GM18517 (cell line): ENCODE measurements around the gene INAFM2.
A peak's percentile ranks its signal among the peaks of the same experiment; 100 is the strongest.

Experiments
- ATAC-seq: cut with Tn5 transposase; IDR thresholded peaks from one replicate; pipeline ENCODE4 v1.9.1; 2021; ENCODE audit warnings: mild to moderate bottlenecking, moderate library complexity; ENCODE audit not compliant: unreplicated experiment

INAFM2 gene

DNA sequence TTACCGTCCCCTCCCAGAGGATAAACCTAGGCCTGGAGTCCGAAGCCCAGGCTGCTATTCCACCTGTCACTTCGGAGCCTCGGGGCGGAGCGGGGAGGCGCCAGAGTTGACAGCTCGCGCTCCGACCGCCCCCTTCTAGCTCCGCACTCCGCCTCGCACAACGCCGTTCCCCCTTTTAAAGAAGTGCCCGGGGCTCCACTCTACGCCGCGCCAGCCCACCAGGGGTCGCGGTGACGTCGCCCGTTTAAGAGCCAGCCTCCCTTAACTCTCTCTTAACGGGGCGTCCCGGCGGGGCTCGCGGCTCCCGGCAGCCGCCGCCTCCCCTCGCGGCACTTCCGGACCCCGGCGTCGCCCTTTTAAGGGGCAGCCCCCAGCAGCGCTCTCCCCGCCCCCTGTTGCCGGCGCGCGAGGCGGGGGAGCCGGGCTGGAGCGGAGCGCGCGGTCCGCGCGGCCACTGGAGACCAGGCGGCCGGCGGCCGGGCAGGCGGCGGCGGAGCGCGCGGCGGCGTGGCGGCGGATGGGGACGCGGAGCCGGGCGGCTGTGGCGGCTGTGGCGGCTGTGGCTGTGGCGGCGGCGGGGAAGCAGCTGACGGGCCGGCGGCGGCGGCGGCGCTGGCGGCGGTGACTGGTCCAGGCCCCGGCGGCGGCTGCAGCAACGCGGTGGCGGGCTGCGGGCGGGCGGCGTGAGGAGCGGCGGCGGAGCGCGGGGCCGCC lies at the start of gene INAFM2:
INAFM2 (plus strand) TSS at position 454 of the 714 bp plus-strand sequence. CDS start 364 bp downstream, outside the sequence.
- ATAC-seq: peak; percentile 85

DNA sequence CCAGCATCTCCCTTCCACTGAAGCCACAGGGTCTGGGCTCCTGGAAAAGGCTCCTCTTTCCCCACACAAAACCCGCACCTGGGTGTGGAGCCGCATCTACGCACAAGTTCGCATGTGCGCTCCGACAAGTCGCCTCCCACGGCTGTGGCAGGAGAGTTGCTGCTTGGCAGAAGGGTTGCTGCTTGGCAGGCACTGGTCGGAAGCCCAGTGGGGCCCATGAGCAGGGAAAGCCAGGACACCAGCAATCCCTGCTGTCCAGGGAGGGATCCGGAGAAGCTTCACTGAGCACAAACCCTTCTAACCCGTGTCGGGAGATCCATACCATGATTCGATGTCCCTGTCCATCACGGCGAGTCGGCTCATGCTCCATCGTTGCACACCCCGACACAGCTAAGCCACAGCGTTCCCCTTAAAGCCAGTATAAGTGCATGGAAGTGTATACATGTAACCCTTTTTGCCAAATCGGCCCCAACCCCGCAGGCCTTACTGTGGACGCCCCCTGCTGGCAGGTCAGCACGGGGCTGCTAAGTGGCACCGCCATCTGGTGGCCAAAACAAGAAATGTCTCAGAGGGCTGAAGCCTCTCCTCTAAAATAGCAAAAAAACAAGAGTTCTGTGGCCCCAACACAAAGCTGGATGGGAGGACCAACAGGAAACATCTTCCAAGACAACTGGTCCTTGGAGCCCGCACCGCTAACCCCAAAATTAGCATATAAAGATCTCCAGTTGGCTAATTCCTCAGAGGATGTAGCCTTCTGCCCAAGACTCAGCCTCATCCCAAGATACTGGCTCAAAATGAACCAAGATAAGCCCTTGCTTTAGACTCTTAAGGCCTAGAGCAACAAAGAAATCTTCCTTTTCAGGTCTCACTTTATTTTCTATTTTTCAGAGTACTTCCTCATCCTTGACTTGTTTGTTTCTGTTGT lies 48.9 kb upstream of the INAFM2 start:
- ATAC-seq: peak; percentile 49

DNA sequence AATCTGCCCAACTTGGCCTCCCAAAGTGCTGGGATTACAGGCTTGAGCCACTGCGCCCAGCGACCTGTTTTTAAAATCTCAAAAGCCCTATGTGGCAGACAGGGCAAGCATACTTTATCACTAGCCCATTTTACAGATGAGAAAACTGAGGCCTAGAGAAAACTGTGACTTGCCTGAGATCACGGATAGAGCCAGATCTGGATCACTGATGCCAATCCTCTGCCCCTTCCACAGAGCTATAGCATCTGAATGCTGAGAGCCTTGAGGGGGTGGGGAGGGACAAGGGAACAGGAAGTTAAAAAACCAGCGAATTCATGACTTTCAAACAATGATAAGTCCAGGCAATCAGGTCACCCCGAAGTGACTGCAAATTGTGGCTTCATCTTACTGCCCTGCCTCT lies 48.0 kb upstream of the INAFM2 start:
- no peak for ATAC-seq

DNA sequence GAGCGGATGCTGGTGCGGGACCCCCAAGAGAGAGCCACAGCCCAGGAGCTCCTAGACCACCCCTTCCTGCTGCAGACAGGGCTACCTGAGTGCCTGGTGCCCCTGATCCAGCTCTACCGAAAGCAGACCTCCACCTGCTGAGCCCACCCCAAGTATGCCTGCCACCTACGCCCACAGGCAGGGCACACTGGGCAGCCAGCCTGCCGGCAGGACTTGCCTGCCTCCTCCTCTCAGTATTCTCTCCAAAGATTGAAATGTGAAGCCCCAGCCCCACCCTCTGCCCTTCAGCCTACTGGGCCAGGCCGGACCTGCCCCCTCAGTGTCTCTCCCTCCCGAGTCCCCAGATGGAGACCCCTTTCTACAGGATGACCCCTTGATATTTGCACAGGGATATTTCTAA lies 47.5 kb upstream of the INAFM2 start:
- no peak for ATAC-seq

DNA sequence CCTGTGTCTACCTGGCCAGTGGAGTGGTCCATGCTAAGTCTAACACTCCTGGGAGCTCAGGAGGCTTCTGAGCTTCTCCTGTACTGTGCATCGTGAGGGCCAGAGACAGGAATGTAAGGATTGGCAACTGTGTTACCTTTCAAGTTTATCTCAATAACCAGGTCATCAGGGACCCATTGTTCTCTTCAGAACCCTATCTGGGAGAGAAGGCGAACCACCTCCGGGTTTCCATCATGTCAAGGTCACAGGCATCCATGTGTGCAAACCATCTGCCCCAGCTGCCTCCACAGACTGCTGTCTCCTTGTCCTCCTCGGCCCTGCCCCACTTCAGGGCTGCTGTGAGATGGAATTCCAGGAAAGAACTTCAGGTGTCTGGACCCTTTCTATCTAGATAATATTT lies 46.6 kb upstream of the INAFM2 start:
- no peak for ATAC-seq

DNA sequence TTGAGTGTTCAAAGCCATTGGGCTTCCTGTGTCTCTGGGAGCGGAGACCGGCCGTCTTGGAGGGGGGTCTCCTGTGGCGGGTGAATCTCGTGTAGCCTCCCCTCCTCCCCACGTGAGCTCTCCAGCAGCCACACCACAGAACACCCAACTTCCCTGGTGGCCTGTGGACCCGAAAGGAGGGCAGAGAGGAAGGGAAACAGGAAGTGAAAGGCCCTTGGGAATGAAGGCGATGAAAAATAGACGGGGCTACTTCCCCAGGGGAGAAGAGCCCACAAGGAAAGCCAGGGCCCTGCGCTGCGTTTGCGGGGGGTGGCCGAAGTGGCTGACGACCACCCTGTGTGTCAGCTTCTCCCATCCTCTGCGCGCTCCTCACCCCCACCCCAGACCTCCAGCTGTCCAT lies 46.0 kb upstream of the INAFM2 start:
- no peak for ATAC-seq

DNA sequence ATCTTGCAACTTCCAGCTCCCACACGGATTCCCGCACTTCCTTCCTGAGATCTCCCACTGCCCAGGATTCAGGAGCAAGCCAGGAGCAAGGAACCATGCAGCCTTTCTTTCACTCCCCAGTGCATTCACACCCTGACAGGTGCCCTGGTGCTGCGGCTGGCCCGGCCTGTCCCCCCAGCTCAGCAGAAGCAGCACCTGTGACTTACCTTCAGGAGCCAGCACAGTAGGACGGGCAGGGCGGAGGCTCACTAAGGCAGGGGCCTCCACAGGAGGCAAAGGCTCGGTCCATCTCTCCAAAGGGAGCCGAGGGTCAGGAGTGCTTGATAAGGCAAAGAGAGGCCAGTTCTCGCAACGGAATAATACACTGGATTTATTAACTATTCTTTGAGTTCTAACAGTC lies 45.5 kb upstream of the INAFM2 start:
- no peak for ATAC-seq

DNA sequence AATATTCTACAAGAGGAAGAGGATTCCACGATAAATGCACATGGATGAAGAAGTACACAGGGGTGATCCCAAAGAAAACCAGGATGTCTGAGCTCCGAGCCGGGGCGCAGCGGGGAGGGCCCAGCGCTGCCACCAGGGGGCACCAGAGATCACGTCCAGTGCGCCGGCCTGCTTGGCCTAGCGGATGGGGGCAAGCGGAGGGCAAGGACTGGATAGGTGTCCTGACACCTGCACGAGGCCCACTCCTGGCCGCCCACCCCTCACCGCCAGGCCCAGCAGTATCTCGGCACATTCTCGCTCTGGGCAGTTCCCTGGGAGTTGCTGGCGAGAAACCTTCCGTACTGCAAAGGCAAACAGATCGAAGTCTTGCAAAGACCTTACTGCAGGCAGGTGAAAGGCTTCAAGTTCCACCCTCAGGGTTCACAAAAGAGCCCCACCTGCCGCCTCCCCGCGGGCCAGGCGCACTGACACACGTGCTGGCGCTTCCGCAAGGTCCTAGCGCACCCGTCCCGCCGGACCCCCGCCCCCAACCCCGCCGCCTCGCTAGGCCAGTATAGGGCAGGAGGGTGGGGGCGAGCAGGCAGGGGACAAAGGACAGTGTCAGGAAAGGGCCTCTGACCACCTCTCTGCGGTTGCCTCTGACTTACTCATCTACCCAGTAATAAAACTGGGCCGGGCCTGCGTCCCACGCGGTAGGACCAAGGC lies 43.9 kb upstream of the INAFM2 start:
- ATAC-seq: no peak

DNA sequence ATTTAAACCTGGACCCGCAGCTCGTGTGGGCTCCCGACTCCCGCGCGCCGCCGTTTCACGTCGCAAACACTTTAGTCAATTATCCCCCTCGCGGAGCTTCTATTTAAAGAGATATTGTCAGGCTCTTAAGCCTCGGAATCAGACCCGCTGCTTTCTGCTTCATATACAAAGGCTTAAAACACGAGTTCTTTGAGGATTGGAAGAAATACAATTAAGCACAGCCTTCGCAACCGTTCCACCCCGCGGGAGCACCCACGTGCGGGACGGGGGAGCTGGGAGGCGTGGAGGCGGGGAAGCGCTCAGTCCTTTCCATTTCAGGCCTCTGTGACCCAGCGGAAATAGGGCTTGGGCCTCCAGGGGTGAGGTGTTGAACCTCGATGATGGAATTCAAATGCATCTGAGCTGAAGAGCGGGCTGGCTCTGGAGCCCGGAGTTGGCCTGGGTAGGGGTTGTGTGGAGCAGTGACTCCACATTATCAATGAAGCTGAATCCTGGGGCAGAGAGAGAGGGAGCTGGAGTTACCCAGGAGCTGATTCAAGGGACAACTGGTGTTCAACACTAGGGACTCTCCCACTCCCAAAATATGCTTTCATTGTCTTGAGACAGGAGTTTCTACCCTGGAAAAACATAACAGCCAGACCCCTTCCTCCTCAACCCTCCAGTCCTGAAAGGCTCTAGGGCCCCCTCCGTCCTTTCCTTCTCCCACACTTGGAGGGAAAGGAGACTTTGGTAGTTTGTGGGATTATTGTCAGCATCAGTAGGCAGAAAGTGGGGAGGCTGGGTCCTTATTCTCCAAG lies 43.0 kb upstream of the INAFM2 start:
- no peak for ATAC-seq

DNA sequence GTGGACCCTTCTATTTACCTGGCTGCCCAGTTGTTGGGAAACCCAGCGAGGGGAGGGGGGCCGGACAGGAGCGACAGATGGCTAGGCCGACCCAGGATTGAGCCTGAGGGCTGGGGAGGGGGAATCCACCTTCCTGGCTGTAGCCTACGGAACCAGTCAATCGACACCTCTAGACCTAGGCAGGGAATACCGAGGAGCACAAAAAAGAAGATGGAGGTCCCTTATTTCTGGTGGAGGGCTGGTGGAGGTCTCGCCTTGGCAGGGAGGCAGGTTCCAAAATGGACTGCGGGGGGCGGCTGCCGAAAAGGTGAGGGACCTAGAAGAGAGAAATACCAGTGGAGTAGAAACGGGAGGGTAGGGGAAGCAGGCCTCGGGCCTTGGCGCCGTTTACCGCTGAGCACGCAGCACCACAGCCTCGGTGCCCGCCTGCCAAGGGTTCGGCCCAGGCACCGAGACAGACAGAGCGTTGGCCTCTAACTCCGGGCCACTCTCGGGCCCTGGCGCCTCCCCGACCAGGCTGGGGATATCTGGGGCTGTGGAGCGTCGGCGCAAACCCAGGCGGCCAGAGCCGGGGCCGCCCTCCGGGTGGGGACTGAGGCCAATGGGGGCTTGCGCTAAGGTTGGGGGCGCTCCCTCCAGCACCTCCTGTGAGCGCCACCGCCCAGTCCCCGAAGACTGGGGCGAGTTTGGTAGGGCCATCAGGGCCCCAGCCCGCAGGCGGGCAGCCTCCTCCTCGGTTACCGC lies 42.3 kb upstream of the INAFM2 start:
- no peak for ATAC-seq

DNA sequence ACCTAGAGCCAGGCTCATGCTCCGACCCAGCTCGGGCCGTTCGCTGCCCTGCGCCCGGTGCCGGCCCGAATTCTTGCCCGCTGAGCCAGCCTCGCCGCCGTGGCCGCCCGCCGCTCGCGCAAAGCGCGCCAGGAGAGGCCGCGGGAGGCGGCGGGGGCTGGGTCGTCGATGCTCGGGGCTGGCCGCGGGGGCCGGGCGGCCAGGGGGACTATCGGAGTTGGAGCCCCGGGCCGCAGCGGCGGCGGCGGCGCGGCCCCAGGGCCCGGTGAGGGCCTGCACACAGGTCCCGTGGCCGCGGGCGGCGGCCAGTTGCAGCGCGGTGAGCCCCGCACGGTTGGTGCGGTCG lies 41.7 kb upstream of the INAFM2 start:
- ATAC-seq: no peak

DNA sequence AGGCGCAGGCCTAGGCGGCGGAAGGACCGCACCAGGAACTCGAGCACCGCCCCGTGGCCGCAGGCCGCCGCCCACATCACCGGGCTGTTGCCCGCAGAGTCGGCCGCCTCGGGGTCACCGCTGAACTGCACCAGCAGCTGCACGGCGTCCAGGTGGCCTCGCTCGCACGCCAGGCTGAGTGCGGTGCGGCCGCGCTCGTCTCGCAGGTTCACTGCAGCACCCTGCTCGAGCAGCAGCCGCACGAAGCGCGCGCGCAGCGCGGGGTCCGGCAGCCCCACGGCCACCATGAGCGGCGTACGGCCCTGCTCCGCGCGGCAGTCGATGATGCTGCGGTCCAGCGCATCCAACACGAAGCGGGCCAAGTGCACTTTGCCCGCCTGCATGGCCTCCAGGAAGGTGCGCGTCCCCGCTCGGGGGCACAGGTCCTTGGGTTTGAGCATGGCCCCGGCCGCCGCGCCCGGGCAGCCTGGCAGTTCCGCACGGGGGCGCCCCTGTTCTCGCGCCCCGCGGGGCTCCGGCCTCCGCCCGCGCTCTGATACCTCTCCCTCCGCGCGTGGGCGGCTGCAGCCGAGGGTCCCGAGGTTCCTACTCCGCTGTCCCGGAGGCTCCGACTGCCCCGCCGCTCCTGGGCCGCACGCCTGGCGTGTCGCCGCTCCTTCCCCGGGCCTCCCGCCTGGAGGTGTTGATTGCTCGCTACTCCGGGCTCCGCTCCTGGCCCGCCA lies 41.2 kb upstream of the INAFM2 start:
- ATAC-seq: no peak

DNA sequence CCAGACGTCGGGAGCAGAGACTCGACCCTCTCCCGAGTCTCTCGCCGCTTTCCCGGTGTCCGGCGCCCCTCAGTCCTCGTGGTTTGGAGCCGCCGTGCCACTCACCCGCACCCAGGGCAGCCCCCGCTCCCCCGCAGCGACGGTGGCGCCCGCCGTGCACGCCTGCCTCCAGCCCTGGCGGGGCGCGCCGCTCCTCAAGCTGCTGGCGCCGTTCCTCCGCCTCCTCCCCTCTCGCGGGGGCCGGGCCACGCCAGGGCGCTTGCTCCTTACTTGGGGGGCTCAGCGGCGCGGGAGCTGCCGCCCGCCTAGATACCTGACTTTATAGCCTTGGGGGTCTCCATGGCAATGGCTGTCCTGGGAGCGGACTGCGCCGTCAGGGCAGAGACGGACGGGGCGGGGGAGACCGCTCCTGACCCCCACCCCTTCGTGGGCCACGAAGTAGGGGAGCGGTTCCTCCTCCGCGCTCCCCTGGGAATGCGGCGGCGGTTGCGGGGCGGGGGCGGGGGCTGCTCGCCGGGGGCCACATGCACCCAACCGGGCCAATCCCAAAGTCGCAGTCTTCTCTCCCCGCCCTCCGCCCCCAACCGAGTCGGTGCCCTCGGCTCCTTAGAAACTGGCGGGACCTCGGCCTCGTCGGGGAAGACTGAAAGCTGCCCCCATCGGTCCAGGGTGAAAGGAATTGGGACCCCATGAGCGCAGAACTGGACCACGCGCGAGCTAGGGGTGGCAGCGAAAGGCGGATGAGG lies 40.5 kb upstream of the INAFM2 start, which contains the start of gene ANKRD63:
ANKRD63 (minus strand) TSS at position 196 of the 746 bp plus-strand sequence. CDS start 478 bp downstream, outside the sequence.
- ATAC-seq: no peak

DNA sequence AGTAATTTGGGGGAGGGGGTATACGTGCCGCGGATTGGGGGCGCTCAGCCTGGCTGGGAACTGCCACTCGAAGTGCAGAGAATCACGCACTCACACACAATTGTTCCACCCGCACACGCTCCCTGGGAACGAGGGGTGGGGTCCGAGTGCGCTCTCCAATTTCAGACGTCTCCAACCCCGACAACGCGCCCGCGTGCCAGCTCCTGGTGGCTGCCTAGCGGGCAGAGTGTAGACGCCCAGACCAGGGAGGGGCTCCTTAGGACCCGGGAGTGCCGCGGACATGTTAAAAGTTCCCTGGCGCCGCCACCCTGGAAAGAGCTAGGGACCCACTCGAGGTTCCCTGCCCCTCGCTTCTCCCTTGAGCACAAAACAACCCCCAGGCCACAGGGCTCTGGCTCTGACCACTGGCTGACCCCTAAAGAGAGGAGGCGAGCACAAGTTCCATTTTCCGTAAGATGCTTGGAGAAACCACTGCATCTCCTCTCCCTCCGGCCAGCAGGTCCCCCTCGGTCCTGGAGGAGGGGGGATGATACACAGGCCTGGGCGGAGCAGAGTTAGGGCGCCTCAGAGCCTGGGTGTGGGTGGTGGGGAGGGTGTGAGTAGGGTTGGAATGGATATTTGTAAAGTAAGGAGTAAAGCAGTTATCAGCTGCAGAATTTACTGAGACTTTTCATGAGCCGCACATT lies 39.7 kb upstream of the INAFM2 start:
- ATAC-seq: no peak

DNA sequence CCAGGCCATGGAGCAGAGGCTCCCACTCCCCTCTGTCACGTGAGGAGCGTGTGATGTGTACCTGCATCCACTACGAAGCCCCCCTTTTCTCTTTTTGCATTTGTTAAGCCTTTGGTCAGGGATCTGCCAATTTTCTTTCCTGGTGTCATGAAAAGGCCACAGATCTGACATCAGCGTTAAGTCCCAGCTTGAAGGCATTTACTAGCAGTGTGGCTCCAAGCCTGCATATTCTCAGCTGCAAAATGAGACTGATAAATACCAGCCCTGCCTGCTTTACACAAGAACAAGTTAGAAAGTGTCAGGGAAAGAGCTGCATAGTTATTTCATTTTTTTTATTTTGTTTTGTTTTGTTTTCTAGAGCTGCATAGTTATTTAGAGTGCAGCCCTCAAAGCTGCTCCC lies 38.3 kb upstream of the INAFM2 start:
- no peak for ATAC-seq

DNA sequence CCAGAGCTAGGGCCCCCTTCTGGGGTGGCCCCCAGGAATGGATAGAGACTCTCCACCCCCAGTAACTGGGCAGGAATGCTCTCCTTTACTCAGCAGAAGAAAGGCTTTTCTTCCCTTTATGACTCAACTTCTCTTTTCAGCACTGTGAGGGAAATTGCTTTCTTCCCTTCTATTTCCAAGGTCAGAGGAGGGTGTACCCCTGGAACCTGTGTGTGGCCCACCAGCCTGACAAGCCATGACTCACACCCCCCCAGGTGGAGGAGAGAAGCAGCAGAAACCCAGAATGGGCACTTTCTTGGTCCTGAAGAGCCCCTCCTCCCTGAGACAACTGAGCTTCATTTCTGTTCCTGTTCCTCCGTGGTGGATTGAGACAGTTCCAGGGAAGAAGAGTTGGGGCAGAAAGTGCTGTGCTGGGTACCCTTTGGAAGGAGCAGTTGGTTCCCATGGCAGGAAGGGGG lies 37.9 kb upstream of the INAFM2 start:
- no peak for ATAC-seq

DNA sequence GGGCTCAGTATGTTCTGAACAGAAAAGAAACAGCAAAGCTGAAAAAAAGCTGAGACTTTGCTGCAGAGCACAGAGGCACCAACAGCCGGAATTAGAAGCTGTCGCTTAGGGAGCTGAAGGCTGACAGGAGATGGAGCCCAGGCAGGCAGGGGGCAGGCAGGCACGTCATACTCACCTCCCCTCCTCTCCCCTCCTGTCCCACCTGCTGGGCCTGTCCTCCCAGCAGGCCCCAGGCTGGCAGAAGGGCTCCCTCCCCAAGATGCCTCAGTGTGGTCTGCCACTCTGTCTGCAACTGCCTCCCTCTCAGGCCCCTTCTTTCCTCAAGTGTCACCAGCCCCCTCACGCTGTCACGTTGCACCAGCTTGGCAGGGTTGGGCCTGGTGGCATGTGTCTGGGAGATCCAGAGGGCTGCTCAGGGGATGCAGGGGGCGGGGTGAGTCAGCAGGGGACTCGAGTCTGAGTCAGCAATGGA lies 37.4 kb upstream of the INAFM2 start:
- ATAC-seq: no peak

DNA sequence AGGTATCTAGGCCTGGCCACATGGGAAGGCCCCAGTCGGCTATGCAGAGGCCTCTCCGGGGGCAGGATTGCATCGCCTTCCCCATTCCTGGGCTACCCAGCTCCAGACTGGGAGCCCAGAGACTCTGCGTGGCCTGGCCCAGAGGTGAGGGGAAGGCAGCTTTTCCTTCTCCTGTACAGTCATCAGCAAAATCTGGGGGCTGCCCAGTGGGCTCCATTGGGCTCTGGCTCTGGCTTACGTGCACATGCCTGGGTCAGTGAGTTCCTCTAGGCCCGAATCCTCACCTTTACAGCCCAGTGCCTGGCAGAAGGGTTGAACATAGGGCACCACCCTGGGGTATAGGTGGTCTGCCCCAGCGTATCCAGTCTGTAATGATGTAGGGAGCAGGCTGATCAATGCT lies 36.7 kb upstream of the INAFM2 start:
- no peak for ATAC-seq
